ENCODE data around the gene LPP. TPM values are rescaled to one million over a fixed set of nuclear protein-coding genes. Genes with fewer than 3 reads are reported as not detected.
A peak's percentile ranks its signal among the peaks of the same experiment; 100 is the strongest.

The LPP gene
- total RNA-seq, 6 donors from 2014 or later: 86.0 to 196 (median 160) TPM

GRCh38 chr3:188558343-188559071, 404.6 kb downstream of the LPP start:
- Histone ChIP-seq H3K36me3 (no peaks in the 10 kb centered on the region), H3K4me1 (peaks cover 5 to 10% (median 8%) of the 10 kb centered on the region in 4 donors), H3K27me3 (no peaks in the 10 kb centered on the region), H3K4me3 (no peak overlapping the region), H3K9me3 (no peaks in the 10 kb centered on the region), H3K27ac (no peak overlapping the region)
- ATAC-seq (ENCODE audit: low FRiP score in 2 of 2): peak in 1 of 2 donors; percentile 38
- no peak for TF ChIP-seq CTCF (IDR thresholded peaks at IDR 0.05)
- DNase-seq: no peak
- WGBS, 2 donors: 50 to 57% methylated on average over 5 of the region's 5 CpGs

GRCh38 chr3:188559072-188559429, 405.1 kb downstream of the LPP start:
- DNase-seq: no peak
- no peak for ATAC-seq (ENCODE audit: low FRiP score in 2 of 2)
- H3K4me1 ChIP-seq: peaks cover 5 to 10% (median 8%) of the 10 kb centered on the region in 4 donors
- H3K9me3 ChIP-seq: no peaks in the 10 kb centered on the region
- H3K27me3 ChIP-seq: no peaks in the 10 kb centered on the region
- no peak overlapping the region for H3K27ac ChIP-seq
- 91 to 93% methylated on average over 2 of the region's 2 CpGs for WGBS, 2 donors
- H3K36me3 ChIP-seq: no peaks in the 10 kb centered on the region
- H3K4me3 ChIP-seq: no peak overlapping the region
- TF ChIP-seq POLR2AphosphoS5 (IDR thresholded peaks at IDR 0.05) (no peak), CTCF (IDR thresholded peaks at IDR 0.05) (no peak), POLR2A (IDR thresholded peaks at IDR 0.05) (no peak), EP300 (IDR thresholded peaks at IDR 0.05) (no peak)

GRCh38 chr3:188559856-188560255, 405.9 kb downstream of the LPP start:
- no peak for TF ChIP-seq POLR2A (IDR thresholded peaks at IDR 0.05)
- no peak for TF ChIP-seq POLR2AphosphoS5 (IDR thresholded peaks at IDR 0.05)
- TF ChIP-seq CTCF (IDR thresholded peaks at IDR 0.05): no peak
- no peaks in the 10 kb centered on the region for H3K36me3 ChIP-seq
- no peak overlapping the region for H3K4me3 ChIP-seq
- H3K9me3 ChIP-seq: no peaks in the 10 kb centered on the region
- no peak overlapping the region for H3K27ac ChIP-seq
- no peaks in the 10 kb centered on the region for H3K27me3 ChIP-seq
- WGBS, 2 donors: 94 to 97% methylated on average over 2 of the region's 2 CpGs
- DNase-seq: no peak
- H3K4me1 ChIP-seq: peaks cover 5 to 10% (median 8%) of the 10 kb centered on the region in 4 donors
- no peak for ATAC-seq (ENCODE audit: low FRiP score in 2 of 2)

GRCh38 chr3:188562144-188562543, 408.2 kb downstream of the LPP start:
- Histone ChIP-seq H3K27ac (no peak overlapping the region), H3K27me3 (no peaks in the 10 kb centered on the region), H3K4me3 (no peak overlapping the region), H3K9me3 (no peaks in the 10 kb centered on the region), H3K36me3 (no peaks in the 10 kb centered on the region), H3K4me1 (peaks cover 5 to 10% (median 8%) of the 10 kb centered on the region in 4 donors)
- 29 to 31% methylated on average over 2 of the region's 2 CpGs for WGBS, 2 donors
- ATAC-seq (ENCODE audit: low FRiP score in 2 of 2) (no peak), DNase-seq (no peak)
- no peak for TF ChIP-seq POLR2AphosphoS5 (IDR thresholded peaks at IDR 0.05)
- no peak for TF ChIP-seq POLR2A (IDR thresholded peaks at IDR 0.05)
- no peak for TF ChIP-seq EP300 (IDR thresholded peaks at IDR 0.05)
- no peak for TF ChIP-seq CTCF (IDR thresholded peaks at IDR 0.05)
